Measurements from ENCODE around the gene ASAP2.

GRCh38 chr2:9269295-9269694 lies 62.7 kb downstream of the ASAP2 start:
- TF ChIP-seq CTCF (conservative IDR thresholded peaks at IDR 0.05 in 1 of 2, IDR thresholded peaks at IDR 0.05 in 1 of 2; ENCODE audit: extremely low read depth in 1 of 2, insufficient read depth in 1 of 2, low read depth in 1 of 2, low read length in 2 of 2) (no peak), EZH2 (IDR thresholded peaks at IDR 0.05; ENCODE audit: borderline replicate concordance, low read length) (no peak)
